Stimulated activated CD4-positive, alpha-beta T cell treated with anti-CD3 and anti-CD28 coated beads, Interleukin-15, amount 100 ng/mL, for 48 hours (primary cell): ENCODE data around the gene CBR1.
A peak's percentile ranks its signal among the peaks of the same experiment; 100 is the strongest.

Experiments used
- DNase-seq, 2 donors: peaks; one replicate each; pipeline ENCODE4 v3.0.0-alpha.2; 2020; ENCODE audit warnings: low read depth in 2 of 2

The CBR1 gene

DNA sequence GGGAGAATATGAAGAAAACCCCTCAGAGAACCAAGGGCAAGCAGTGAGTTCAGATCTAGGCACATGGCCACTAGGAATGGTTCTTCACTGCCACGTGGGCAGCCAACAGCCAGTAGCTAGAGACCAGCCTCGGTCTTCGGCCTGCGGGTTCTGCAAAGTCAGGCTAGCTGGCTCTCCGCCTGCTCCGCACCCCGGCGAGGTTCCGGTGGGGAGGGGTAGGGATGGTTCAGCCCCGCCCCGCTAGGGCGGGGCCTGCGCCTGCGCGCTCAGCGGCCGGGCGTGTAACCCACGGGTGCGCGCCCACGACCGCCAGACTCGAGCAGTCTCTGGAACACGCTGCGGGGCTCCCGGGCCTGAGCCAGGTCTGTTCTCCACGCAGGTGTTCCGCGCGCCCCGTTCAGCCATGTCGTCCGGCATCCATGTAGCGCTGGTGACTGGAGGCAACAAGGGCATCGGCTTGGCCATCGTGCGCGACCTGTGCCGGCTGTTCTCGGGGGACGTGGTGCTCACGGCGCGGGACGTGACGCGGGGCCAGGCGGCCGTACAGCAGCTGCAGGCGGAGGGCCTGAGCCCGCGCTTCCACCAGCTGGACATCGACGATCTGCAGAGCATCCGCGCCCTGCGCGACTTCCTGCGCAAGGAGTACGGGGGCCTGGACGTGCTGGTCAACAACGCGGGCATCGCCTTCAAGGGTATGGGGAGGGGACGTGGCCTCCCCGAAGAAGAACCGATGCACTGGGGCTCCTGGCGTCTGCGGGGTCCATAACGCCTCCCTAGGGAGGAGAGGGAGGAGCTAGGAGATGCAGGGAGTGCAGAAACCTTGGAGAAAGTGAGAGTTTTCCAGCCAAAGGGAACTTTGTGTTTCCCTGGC lies at the start of gene CBR1:
CBR1 (plus strand) TSS at position 312 of the 871 bp plus-strand sequence; CDS start at position 404, 92 bp downstream.
- peak; percentile 83 to 87 for DNase-seq

DNA sequence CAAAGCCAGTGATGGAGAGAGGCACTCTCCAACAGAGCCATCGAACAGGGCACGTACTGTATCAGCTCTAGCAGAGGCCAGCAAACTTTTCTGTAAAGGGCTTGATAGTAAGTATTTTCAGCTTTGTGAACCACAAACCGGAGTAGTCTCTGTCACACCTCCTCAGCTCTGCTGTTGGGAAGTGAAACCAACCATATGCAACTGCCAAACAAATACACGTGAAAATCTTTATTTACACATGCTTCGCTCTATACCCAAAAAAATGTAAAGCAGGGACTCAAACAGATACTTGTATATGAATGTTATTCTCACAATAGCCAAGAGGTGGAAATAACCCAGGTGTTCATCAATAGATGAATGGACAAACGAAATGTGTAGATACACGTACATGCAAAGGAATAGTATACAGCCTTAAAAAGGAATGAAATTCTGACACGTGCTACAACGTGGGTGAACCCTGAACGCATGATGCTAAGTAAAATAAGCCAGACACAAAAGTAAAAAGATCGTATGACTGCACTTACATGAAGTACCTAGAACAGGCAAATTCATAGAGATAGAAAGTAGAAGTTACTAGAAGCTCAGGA lies 48.5 kb upstream of the CBR1 start:
- no peak for DNase-seq

DNA sequence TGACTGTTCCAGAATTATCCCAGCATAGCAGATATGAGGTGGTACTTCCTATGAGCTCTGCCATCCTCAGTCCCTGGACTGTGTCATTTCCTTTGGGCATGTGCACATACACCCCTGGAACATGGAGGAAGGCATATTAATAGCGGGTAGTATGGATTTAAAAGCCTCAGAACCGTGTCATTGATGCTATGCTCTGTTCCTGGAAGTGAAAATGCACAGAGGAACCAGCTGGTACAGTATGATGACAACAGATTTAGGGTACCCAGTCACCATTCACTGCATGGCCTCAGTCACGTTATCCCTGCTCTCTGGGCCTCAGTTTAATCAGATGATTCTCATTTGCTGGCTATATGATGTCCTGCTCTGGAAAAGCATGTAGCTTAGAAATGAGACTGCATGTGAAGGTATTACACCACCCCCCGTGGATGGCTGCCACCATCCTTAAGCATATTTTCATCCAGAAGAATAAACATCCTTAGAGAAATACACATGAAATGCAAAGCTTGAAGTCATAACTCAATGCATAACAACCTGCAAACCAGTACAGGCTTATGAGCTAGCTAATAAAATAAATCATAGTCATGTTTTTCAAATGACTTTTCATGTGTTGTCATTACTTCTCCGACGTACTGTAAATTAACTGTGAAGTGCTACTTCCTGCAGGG lies 47.3 kb upstream of the CBR1 start:
- DNase-seq = no peak

DNA sequence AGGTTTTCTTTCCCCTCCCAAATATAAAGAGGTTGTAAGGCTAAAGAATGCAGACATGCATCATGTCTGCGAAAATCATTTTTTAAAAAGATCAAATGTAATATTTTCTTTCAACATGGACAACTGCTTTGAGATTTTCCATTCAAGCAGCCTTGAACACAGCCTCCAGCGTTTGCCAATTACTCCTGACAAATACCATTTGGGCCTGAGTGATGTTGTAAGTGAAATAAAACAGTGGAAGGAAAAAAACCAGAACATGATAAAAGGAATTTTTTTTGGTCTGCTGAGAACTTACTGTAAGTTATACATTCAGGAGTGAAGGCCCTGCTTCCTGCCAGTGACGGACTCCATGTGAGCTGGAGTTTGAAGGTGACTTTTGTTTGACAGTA lies 46.7 kb upstream of the CBR1 start:
- DNase-seq = no peak

DNA sequence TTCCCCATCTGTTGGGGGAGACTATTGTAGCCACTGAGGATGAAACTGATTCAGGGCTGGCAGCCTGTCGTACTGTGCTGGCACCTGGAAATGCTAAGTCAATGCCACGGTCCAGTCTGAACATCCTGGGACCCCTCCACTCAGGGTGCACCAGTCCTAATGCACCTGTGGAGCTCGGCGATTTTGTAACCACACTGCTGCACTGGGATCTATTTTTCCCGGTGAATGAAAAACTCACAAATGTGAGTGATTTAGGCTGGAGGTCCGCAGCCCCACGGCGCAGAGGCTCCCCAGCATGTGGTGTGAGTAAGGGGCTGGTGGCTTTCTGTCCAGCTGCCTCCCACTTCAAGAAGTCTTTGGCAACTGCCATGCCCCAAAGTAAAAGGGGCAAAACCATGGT lies 45.0 kb upstream of the CBR1 start:
- no peak for DNase-seq

DNA sequence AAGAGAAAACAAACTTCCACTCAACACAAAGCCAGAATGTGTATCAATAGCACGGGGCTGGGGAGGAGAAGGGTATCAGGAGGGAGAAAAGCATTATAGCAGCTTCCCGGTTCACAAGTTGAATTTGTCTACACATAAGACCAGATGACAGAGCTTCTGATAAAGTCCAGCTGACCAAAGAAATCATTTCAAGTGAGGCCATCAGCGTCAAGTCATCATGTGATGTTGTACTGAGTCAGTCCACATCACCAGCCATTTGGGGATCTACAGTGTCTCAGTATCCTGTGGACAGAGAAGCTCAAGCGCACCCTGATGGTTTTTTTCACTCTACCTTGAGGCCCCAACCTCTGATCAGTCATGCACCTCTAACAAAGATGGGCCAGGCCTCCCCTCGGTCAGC lies 42.5 kb upstream of the CBR1 start:
- no peak for DNase-seq

DNA sequence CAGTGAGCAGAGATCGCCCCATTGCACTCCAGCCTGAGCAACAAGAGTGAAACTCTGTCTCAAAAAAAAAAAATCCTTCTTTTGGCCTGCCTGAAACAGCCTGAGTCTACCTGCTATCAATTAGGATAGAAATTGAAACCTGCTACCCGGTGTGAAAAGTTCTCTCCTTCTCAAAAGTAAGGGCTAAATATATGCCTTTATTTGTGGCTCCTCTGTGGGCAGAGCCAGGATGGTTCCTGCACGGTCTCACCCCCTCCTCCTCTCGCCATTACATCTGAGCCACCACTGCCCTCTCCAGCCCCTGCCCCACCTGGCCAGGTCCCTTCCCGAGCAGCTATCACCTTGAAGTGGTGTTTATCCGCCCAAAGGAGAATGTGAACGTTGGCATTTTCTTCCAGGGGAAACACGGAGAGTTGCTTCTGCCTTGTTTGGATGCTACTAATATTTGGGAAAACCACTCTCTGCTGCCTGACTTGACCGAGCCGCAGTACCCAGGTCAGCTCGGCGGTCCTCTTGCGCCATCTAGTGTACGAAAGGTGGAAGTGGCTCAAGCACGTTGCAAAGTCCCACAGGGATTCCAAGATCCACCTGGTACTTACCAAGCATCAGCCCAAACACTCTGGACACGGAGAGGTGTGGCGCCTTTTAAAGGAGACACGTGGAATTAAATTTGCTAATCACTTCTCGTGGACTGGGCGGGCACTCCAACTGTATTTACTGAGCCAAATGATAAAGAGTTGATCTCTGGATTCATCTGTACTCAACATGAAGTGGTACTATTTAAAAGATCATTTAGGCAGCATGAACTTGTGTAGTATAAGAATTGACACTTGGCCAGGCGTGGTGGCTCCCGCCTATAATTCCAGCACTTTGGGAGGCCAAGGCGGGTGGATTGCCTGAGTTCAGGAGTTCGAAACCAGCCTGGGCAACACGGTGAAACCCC lies 41.4 kb upstream of the CBR1 start:
- peak; percentile 23 to 48 for DNase-seq

DNA sequence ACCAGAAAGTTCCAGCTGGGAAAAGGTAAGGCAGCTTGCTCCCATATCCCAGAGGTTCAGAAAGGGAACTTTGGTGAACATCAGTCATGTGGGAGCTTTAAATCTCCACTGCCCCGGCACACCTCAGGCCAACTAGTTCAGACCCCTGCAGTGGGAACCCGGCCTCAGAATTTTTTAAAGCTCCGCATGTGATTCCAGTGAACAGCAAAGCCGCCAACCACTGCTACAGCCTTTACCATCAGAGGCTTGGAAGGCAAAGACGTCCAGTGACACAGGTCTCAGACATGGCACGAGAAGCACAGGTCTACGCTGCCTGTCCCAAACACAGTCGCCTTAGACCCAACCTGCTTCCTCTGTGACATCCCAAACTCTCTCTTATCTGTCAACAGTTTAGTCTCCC lies 40.5 kb upstream of the CBR1 start:
- no peak for DNase-seq

DNA sequence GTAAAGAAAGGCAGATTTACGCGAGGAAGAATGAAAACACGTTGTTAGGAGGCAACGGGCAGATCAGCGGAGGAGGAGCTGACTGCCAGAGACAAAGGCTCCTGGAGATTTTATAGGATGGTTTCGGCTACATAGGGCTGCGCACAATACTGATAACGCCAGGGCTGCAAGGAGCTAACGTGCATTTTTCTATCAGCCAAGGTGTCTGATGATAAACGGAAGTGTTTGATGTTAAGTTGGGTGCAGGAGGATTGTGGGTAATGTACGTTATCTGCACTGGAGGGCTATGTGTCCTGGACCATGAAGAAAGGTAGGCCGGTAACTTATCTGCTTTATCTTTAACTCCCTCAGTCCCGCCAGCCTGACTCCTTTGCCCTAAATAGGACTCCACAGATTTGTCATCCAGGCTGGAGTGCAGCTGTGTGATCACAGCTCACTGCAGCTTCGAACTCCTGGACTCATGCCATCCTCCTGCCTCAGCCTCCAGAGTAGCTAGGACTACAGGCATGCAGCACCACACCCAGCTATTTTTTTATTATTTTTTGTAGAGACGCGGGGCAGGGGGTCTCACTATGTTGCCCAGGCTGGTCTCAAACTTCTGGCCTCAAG lies 39.1 kb upstream of the CBR1 start:
- DNase-seq = no peak

DNA sequence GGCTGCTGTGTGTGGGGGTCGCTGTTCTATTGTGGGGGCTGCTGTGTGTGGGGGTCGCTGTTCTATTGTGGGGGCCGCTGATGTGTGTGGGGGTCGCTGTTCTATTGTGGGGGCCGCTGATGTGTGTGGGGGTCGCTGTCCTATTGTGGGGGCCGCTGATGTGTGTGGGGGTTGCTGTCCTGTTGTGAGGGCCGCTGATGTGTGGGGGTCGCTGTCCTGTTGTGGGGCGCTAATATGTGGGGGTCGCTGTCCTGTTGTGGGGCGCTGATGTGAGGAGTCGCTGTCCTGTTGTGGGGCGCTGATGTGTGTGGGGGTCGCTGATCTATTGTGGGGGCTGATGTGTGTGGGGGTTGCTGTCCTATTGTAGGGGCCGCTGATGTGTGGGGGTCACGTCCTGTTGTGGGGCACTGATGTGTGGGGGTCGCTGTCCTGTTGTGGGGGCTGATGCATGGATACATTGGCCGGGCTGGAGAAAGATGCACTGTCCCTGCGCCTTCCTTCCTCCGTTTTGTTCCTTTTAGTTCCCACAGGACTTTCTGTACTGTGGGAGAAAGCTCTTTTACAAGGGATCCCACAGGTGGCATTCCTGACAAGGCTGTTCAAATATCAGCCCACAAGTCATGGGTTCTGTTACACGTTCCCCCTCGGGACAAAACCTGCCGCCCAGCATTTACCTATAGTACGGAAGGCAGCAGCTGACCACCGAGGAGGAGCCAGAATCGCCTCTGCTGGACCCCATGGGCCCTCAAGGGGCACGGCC lies 37.0 kb upstream of the CBR1 start:
- no peak for DNase-seq

DNA sequence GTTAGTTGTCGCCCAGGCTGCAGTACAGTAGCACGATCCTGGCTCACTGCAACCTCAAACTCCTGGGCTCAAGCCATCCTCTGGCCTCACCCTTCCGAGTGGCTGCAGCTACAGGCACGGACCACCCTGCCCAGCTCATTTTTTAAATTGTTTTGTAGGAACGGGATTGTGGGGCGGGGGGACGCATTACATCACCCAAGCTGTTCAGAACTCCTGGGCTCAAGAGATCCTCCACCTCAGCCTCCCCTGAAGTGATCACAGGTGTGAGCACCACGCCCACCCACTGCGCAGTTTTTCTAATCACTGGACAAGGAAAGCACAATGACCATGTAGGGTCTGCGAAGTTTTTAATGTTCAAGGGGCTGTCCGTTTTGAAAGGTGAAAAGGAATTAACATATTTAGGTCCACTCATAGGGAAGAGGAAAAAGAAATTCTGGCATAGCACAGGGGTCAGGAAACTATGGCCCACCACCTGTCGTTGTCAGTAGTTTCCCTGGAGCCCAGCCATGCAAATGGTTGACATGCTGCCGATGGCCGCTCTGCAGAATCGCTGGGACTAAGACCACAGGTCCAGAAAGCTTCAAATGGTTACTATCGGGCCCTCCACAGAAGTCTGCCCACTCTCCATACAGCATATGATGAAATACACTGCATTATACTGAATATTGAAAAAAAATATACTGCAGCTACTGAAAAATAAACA lies 35.5 kb upstream of the CBR1 start:
- no peak for DNase-seq

DNA sequence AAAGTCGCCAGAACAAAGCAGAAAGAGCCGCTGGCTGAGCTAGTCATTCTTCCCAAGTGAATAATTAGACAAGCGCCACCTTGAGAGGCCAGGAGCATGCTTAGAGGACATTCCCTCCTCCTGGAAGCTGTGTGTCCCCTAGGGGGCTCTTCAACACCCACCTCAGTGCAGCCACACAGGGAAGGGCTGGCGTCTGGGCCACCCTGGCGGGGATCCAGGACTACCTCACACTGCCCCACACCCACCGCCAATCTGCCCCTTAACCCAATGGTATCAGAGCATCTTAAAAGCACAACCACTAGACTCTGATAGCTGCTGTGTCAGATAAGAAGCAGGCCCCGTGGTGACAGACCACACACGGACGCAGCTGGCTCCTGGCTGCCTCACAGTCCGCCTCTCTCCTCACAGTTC lies 34.4 kb upstream of the CBR1 start:
- no peak for DNase-seq

DNA sequence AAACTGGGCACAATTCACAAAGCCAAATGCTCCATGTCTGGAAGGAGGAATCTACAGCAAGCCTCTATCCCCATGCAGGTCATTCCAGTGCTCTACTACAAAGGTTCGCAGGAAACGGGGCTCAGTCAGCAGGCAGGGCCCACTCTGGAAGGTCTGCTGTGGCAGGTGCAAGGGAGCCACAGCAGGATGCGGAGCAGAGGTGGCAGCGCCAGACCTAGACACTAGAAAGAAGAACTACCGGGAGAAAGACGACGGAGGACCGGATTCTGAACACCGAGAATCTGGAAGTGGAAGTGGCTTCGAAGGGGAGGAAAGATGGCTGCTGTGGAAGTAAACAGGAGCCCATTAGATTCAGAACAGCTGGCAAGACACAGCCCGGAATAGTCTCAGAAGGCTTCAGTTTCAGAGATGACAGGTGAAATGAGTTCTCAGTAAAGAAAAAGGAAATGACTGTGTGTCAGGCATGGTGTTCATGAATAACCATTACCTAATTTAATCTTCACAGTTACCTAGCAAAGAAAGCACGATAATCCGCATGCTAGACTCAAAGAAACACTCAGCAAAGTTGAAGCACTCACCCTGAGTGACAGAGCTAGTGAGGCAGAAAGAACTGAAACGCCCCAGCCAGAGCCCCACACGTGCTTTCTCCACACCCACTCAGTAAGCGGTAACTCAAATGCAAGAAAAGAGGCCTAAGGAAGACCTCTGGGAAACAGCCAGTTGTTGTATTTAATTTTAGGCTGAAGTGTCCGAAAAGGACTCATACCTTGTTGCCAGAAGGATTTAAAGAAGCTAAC lies 30.9 kb upstream of the CBR1 start:
- DNase-seq = no peak

DNA sequence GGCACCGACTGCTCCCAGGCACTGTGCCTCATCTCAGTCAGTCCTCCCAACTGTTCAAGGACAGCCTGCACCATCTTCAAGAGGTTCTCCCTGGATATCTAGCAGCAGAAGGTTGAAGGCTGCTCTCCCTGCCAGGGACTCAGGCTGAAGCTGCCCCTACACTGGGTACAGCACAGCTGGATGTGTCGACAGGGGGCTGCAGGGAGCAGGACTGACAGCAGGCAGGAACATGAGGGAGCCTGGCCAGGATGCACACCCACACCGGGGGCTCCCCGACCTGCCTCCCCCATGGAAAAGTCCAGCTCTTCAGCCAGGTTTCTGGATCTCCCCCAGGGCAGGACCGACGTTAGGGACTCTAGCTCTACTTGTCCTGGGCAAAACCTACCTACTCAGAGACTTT lies 30.0 kb upstream of the CBR1 start:
- no peak for DNase-seq

DNA sequence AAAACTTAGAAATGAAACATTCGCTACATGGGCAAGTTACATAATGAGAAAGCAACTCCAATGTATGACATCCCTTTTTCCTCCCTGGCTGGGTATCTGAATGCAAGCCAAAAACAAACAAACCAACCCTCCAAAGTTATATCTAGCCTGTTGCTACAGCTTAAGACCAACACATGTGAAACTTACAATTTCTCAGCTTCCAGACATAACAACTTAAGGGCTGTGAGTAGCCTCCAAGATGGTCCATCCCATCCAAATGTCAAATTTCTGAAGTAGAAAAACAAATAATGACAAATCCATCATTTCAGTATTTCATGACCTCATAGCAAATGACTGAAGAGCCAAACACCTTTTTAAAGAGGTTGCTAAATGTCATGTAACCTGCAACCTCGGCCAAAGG lies 29.4 kb upstream of the CBR1 start:
- DNase-seq = no peak

DNA sequence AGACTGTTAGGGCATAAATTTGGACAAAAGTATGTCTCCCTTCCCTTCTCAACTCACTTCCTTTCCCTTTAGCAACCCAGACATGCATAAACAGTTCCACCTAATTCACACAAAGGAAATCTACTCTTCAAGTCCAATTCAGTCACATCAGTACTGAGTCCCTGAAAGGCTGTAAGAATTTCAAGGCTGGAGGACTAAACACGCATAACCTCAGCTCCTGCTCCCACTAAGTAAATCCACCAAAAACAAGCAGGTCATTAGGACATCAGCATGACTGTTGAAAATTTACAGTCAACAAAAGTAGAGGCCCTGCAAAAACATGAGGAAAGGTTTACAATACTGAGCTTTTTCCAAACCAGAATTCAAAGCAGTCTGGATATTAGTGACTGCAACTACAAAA lies 27.9 kb upstream of the CBR1 start:
- DNase-seq = no peak

DNA sequence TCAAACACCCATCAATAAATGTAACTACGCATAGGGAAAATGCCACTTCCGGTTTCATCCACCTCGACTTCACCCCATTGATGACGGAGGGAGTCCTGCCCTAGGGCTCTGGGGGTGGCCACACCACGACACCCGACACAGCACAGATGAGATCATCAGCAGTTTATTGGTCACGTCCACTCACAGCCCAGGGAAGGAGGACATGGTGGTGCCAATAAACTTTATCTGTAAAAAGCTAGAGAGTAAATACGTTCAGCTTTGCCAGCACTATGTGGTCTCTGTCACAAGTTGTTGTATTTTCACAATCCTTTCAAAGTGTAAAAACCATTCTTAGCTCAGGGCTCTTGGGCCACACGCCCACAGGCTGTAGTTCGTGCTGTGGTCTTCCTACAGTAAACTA lies 25.8 kb upstream of the CBR1 start:
- DNase-seq = no peak

DNA sequence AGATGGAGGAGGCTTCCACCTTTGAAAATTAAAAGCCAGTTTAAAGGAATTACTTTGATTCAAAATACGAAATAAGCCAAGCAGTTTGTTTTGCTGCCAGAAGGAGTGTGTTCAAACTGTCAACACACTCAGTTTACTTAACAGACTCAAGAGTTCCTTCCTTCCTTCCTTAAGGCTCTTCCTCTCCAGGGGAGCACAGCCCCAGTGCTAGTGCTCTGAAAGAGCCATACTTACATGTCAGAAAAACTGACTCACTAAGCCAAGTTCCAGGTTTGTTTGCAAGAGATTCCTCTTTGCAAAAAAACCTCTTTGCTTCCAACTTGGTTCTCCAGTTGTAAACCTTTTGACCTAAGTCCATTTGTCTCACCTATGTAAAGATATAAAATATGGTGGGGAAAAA lies 23.8 kb upstream of the CBR1 start:
- no peak for DNase-seq

DNA sequence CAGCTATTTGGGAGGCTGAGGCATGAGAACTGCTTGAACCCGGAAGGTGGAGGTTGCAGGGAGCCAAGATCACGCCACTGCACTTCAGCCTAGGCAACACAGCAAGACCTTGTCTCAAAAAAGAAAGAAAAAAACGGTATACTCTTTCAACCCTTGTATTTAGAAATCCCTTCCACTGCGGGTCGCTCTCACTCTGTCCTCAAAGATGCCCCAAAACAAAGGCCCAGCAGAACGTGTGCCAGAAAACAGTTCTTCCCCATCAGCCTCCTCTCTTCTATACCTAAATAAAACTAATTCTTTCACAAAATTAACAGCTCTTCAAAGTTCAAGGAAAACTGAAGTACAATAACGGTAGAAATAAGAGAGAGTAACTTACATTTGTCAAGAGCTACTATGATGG lies 22.7 kb upstream of the CBR1 start:
- no peak for DNase-seq
